HEK293 (cell line): ENCODE measurements around the gene CDIPT.

ENCODE experiments used
- GLIS2 ChIP-seq: fragments of 450-650 bp; formaldehyde crosslinking; IDR thresholded peaks from 2 replicates; pipeline ENCODE4 v1.5.1; 2016; ENCODE audit warnings: missing biosample characterization, missing genetic modification characterization
- PATZ1 ChIP-seq: fragments of 450-650 bp; formaldehyde crosslinking; IDR thresholded peaks from 2 replicates; pipeline ENCODE4 v1.5.1; 2016; ENCODE audit warnings: missing biosample characterization, missing genetic modification characterization
- PRDM10 ChIP-seq: fragments of 450-650 bp; formaldehyde crosslinking; IDR thresholded peaks from 2 replicates; pipeline ENCODE4 v1.5.1; 2016; ENCODE audit warnings: missing biosample characterization, missing genetic modification characterization
- REST ChIP-seq: fragments of 450-650 bp; formaldehyde crosslinking; IDR thresholded peaks from 2 replicates; pipeline ENCODE4 v1.5.1; 2016; ENCODE audit warnings: missing biosample characterization, missing genetic modification characterization
- SP3 ChIP-seq: fragments of 450-650 bp; formaldehyde crosslinking; IDR thresholded peaks from 2 replicates; pipeline ENCODE4 v1.5.1; 2016; ENCODE audit warnings: missing biosample characterization, missing genetic modification characterization
- TCF7L2 ChIP-seq: IDR thresholded peaks from 2 replicates; pipeline ENCODE4 v1.6.1; 2011; ENCODE audit warnings: low read depth, mild to moderate bottlenecking, inconsistent platforms, low read length, moderate library complexity, borderline replicate concordance
- WT1 ChIP-seq: fragments of 450-650 bp; formaldehyde crosslinking; IDR thresholded peaks from 2 replicates; pipeline ENCODE4 v1.5.1; 2016; ENCODE audit warnings: missing biosample characterization, missing genetic modification characterization
- ZBTB48 ChIP-seq: fragments of 450-650 bp; formaldehyde crosslinking; IDR thresholded peaks from 2 replicates; pipeline ENCODE4 v1.5.1; 2016; ENCODE audit warnings: missing biosample characterization, missing genetic modification characterization
- ZBTB7A ChIP-seq: fragments of 450-650 bp; formaldehyde crosslinking; IDR thresholded peaks from 2 replicates; pipeline ENCODE4 v1.5.1; 2016; ENCODE audit warnings: low read depth, missing biosample characterization, missing genetic modification characterization
- ZNF10 ChIP-seq: fragments of 450-650 bp; formaldehyde crosslinking; IDR thresholded peaks from 2 replicates; pipeline ENCODE4 v1.5.1; 2017; ENCODE audit warnings: missing biosample characterization, missing genetic modification characterization
- ZNF112 ChIP-seq: fragments of 450-650 bp; formaldehyde crosslinking; IDR thresholded peaks from 2 replicates; pipeline ENCODE4 v1.5.0; 2017; ENCODE audit warnings: missing biosample characterization, missing genetic modification characterization
- ZNF132 ChIP-seq: fragments of 450-650 bp; formaldehyde crosslinking; IDR thresholded peaks from 2 replicates; pipeline ENCODE4 v1.5.1; 2017; ENCODE audit warnings: missing biosample characterization, missing genetic modification characterization, borderline replicate concordance
- ZNF138 ChIP-seq: fragments of 450-650 bp; formaldehyde crosslinking; IDR thresholded peaks from 2 replicates; pipeline ENCODE4 v1.5.1; 2016; ENCODE audit warnings: missing biosample characterization, missing genetic modification characterization, borderline replicate concordance
- ZNF214 ChIP-seq: fragments of 450-650 bp; formaldehyde crosslinking; IDR thresholded peaks from 2 replicates; pipeline ENCODE4 v1.5.1; 2017; ENCODE audit warnings: missing biosample characterization, mild to moderate bottlenecking, missing genetic modification characterization, borderline replicate concordance
- ZNF335 ChIP-seq: fragments of 450-650 bp; formaldehyde crosslinking; conservative IDR thresholded peaks from 2 replicates; pipeline ENCODE4 v1.5.1; 2016; ENCODE audit warnings: missing biosample characterization, missing genetic modification characterization
- ZNF341 ChIP-seq: fragments of 450-650 bp; formaldehyde crosslinking; IDR thresholded peaks from 2 replicates; pipeline ENCODE4; 2016; ENCODE audit warnings: low read depth, missing biosample characterization, missing genetic modification characterization
- ZNF366 ChIP-seq: fragments of 450-650 bp; formaldehyde crosslinking; conservative IDR thresholded peaks from 2 replicates; pipeline ENCODE4 v1.5.1; 2016; ENCODE audit warnings: missing biosample characterization, missing genetic modification characterization
- ZNF391 ChIP-seq: fragments of 450-650 bp; formaldehyde crosslinking; IDR thresholded peaks from 2 replicates; pipeline ENCODE4 v1.5.1; 2016; ENCODE audit warnings: low read depth, missing biosample characterization, missing genetic modification characterization, borderline replicate concordance
- ZNF394 ChIP-seq: fragments of 450-650 bp; formaldehyde crosslinking; IDR thresholded peaks from 2 replicates; pipeline ENCODE4 v1.5.1; 2016; ENCODE audit warnings: missing biosample characterization, missing genetic modification characterization, mild to moderate bottlenecking, moderate library complexity, borderline replicate concordance
- ZNF423 ChIP-seq: fragments of 450-650 bp; formaldehyde crosslinking; IDR thresholded peaks from 2 replicates; pipeline ENCODE4 v1.5.1; 2016; ENCODE audit warnings: missing biosample characterization, missing genetic modification characterization
- ZNF514 ChIP-seq: fragments of 450-650 bp; formaldehyde crosslinking; IDR thresholded peaks from 2 replicates; pipeline ENCODE4 v1.5.1; 2016; ENCODE audit warnings: missing biosample characterization, missing genetic modification characterization
- ZNF544 ChIP-seq: fragments of 450-650 bp; formaldehyde crosslinking; IDR thresholded peaks from 2 replicates; pipeline ENCODE4 v1.5.0; 2017; ENCODE audit warnings: missing biosample characterization, missing genetic modification characterization
- ZNF561 ChIP-seq: fragments of 450-650 bp; IDR thresholded peaks from 2 replicates; pipeline ENCODE4 v1.5.1; 2018; ENCODE audit warnings: missing biosample characterization, missing genetic modification characterization, borderline replicate concordance
- ZNF596 ChIP-seq: fragments of 450-650 bp; IDR thresholded peaks from 2 replicates; pipeline ENCODE4 v1.5.0; 2018; ENCODE audit warnings: missing biosample characterization, mild to moderate bottlenecking, missing genetic modification characterization, moderate library complexity
- ZNF692 ChIP-seq: fragments of 450-650 bp; formaldehyde crosslinking; IDR thresholded peaks from 2 replicates; pipeline ENCODE4 v1.5.1; 2016; ENCODE audit warnings: missing biosample characterization, missing genetic modification characterization
- ZNF707 ChIP-seq: fragments of 450-650 bp; formaldehyde crosslinking; IDR thresholded peaks from 2 replicates; pipeline ENCODE4 v1.5.1; 2016; ENCODE audit warnings: missing biosample characterization, missing genetic modification characterization
- ZSCAN23 ChIP-seq: fragments of 450-650 bp; formaldehyde crosslinking; IDR thresholded peaks from 2 replicates; pipeline ENCODE4 v1.5.1; 2016; ENCODE audit warnings: missing biosample characterization, missing genetic modification characterization
- TF ChIP-seq, protein P1 (sequence below): fragments of 450-650 bp; formaldehyde crosslinking; IDR thresholded peaks from 2 replicates; pipeline ENCODE4 v1.5.1; 2016; ENCODE audit warnings: missing biosample characterization, missing genetic modification characterization

CDIPT gene

DNA sequence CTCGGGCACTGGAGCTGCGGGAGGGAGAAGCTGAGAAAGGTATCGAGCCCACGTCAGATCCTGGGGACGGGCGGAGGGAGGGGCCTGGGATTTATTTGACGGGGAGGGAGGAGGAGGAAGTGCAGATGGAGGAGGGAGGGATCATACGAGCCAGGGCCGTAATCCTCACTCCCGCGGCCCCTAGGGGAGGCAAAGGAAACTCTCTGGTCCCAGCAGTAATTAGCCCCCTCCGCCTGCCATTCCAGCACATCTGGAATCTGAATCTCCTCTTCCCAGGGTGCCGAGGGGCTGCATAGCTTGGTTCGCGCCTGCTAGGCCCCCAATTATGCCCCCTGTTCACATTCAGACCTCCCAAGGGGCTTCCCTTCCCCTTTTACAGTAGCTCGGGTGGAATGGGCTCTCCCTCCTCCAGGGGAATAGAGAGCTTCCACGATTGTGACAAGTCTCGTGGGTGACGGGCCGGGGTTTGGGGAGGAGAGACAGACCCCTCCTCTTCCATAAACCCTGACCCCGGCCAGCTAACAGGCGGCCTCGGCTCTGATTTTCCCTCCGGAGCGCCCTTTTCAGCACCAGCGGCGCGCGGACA, 36.6 kb upstream of the CDIPT start, which contains the start of gene SEZ6L2 (continued):
- TF ChIP-seq ZNF596 (tag by site-specific recombination) (0 out of 2 replicates have a peak, but pooled peaks have one; percentile 8), ZNF423 (tag by site-specific recombination) (no peak), ZNF132 (tag by site-specific recombination) (no peak), ZBTB7A (tag by site-specific recombination) (peak; percentile 64; the same call in 1 of the 2 replicates), ZBTB48 (tag by site-specific recombination) (peak; percentile 96), WT1 (tag by site-specific recombination) (peak; percentile 65; the same call in 1 of the 2 replicates), TCF7L2 (no peak), ZNF341 (tag by site-specific recombination) (peak; percentile 93), ZNF112 (tag by site-specific recombination) (no peak), ZNF544 (tag by site-specific recombination) (no peak), REST (tag by site-specific recombination) (peak; percentile 99), ZNF394 (tag by site-specific recombination) (peak; percentile 99), ZNF366 (tag by site-specific recombination) (peak; percentile 88), ZNF561 (0 out of 2 replicates have a peak, but pooled peaks have one; percentile 23), ZNF391 (tag by site-specific recombination) (no peak), SP3 (tag by site-specific recombination) (peak; percentile 75), ZSCAN23 (no peak), ZNF707 (tag by site-specific recombination) (no peak), ZNF692 (no peak), GLIS2 (tag by site-specific recombination) (peak; percentile 74), PRDM10 (tag by site-specific recombination) (peak; percentile 95), ZNF514 (tag by site-specific recombination) (no peak), ZNF214 (tag by site-specific recombination) (no peak), ZNF335 (tag by site-specific recombination) (peak; percentile 11), PATZ1 (tag by site-specific recombination) (peak; percentile 60), ZNF138 (tag by site-specific recombination) (no peak), ZNF10 (tag by site-specific recombination) (peak; percentile 8; the same call in 1 of the 2 replicates)
- TF ChIP-seq, protein P1, sequence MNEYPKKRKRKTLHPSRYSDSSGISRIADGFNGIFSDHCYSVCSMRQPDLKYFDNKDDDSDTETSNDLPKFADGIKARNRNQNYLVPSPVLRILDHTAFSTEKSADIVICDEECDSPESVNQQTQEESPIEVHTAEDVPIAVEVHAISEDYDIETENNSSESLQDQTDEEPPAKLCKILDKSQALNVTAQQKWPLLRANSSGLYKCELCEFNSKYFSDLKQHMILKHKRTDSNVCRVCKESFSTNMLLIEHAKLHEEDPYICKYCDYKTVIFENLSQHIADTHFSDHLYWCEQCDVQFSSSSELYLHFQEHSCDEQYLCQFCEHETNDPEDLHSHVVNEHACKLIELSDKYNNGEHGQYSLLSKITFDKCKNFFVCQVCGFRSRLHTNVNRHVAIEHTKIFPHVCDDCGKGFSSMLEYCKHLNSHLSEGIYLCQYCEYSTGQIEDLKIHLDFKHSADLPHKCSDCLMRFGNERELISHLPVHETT = 0 out of 2 replicates have a peak, but pooled peaks have one; percentile 45
